GM19467 (cell line): Measurements from ENCODE around the gene LATS2.

Experiments used
- ATAC-seq: cut with Tn5 transposase; IDR thresholded peaks from one replicate; pipeline ENCODE4 v1.9.1; 2021; ENCODE audit warnings: mild to moderate bottlenecking, moderate library complexity; ENCODE audit not compliant: unreplicated experiment

LATS2 gene

GRCh38 chr13:21061029-21061763 lies at the start of gene LATS2:
LATS2 (minus strand) TSS chr13:21061586; CDS start chr13:21046026, 15,560 bp downstream.
- ATAC-seq: peak; percentile 87

- ATAC-seq: no peak
Observed at GRCh38 chr13:21109168-21109567, 47.8 kb upstream of the LATS2 start.

GRCh38 chr13:21106089-21106488 lies 44.7 kb upstream of the LATS2 start:
- ATAC-seq: no peak

GRCh38 chr13:21104199-21105019 lies 43.0 kb upstream of the LATS2 start:
- no peak for ATAC-seq

GRCh38 chr13:21101865-21102576 lies 40.6 kb upstream of the LATS2 start:
- ATAC-seq: no peak

GRCh38 chr13:21100994-21101757 lies 39.8 kb upstream of the LATS2 start:
- ATAC-seq: no peak

GRCh38 chr13:21100211-21100610 lies 38.8 kb upstream of the LATS2 start:
- ATAC-seq: no peak

- no peak for ATAC-seq
Observed at GRCh38 chr13:21095311-21095710, 33.9 kb upstream of the LATS2 start.

GRCh38 chr13:21089830-21090229 lies 28.4 kb upstream of the LATS2 start:
- ATAC-seq: no peak

- no peak for ATAC-seq
Observed at GRCh38 chr13:21088534-21088933, 27.1 kb upstream of the LATS2 start.

GRCh38 chr13:21086929-21087328 lies 25.5 kb upstream of the LATS2 start:
- no peak for ATAC-seq

- ATAC-seq: no peak
Observed at GRCh38 chr13:21081926-21082325, 20.5 kb upstream of the LATS2 start.

GRCh38 chr13:21080593-21080891 lies 19.2 kb upstream of the LATS2 start:
- no peak for ATAC-seq

- ATAC-seq: no peak
Observed at GRCh38 chr13:21079761-21080592, 18.6 kb upstream of the LATS2 start.

GRCh38 chr13:21079221-21079620 lies 17.8 kb upstream of the LATS2 start:
- no peak for ATAC-seq

GRCh38 chr13:21078501-21078900 lies 17.1 kb upstream of the LATS2 start:
- no peak for ATAC-seq

GRCh38 chr13:21077788-21078353 lies 16.5 kb upstream of the LATS2 start:
- ATAC-seq: no peak

GRCh38 chr13:21077076-21077787 lies 15.8 kb upstream of the LATS2 start:
- no peak for ATAC-seq

GRCh38 chr13:21076253-21076652 lies 14.9 kb upstream of the LATS2 start:
- ATAC-seq: no peak
